Measurements from ENCODE around the gene NFAM1.

GRCh38 chr22:42425337-42425988 lies 6.7 kb downstream of the NFAM1 start:
- TF ChIP-seq, protein P1, sequence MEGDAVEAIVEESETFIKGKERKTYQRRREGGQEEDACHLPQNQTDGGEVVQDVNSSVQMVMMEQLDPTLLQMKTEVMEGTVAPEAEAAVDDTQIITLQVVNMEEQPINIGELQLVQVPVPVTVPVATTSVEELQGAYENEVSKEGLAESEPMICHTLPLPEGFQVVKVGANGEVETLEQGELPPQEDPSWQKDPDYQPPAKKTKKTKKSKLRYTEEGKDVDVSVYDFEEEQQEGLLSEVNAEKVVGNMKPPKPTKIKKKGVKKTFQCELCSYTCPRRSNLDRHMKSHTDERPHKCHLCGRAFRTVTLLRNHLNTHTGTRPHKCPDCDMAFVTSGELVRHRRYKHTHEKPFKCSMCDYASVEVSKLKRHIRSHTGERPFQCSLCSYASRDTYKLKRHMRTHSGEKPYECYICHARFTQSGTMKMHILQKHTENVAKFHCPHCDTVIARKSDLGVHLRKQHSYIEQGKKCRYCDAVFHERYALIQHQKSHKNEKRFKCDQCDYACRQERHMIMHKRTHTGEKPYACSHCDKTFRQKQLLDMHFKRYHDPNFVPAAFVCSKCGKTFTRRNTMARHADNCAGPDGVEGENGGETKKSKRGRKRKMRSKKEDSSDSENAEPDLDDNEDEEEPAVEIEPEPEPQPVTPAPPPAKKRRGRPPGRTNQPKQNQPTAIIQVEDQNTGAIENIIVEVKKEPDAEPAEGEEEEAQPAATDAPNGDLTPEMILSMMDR (IDR thresholded peaks at IDR 0.05 in 2 of 3, conservative IDR thresholded peaks at IDR 0.05 in 1 of 3; ENCODE audit: borderline replicate concordance in 1 of 3, insufficient read depth in 1 of 3, low read depth in 2 of 3, low read length in 2 of 3), result no peak
- TF ChIP-seq POLR2AphosphoS5 (IDR thresholded peaks at IDR 0.05; ENCODE audit: low read depth, low read length), result no peak
